ENCODE measurements around the gene MS4A10.

DNA sequence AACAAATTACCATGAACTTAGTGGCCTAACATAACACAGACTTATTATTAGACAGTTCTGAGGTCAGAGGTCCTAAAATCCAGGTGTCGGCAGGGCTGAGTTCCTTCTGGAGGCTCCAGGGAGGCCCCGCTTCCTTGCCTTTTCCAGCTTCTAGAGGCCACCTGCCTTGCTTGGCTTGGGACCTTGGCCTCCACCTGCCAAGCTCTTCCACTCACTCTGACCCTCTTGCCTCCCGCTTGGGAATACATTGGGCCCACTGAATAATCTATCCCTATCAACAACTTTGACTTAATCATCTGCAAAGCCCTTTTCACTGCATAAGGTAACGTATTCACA, 3.2 kb upstream of the MS4A10 start:
- no peak for TF ChIP-seq POLR2AphosphoS5 (IDR thresholded peaks at IDR 0.05; ENCODE audit: low read depth, low read length)
- no peak for TF ChIP-seq POLR2A (IDR thresholded peaks at IDR 0.05; ENCODE audit: low read depth, low read length)
- TF ChIP-seq TAF1 (IDR thresholded peaks at IDR 0.05; ENCODE audit: borderline replicate concordance, low read depth, low read length) = no peak
